BLaER1 treated with 17β-estradiol and CSF1 and Interleukin-3, amounts not matched to agents 10 nM and 100 nM (cell line): Measurements from ENCODE around the gene MUC4.
A peak's percentile ranks its signal among the peaks of the same experiment; 100 is the strongest.

ENCODE experiments used
- H3K27ac ChIP-seq, 11 experiments: shearing (Covaris generic); formaldehyde crosslinking; 2 replicates each; pipeline ENCODE4 v1.8.1; 2022
- H3K27me3 ChIP-seq, 11 experiments: shearing (Covaris generic); formaldehyde crosslinking; 2 replicates each; pipeline ENCODE4 v1.8.1; 2022
- H3K36me3 ChIP-seq, 11 experiments: shearing (Covaris generic); formaldehyde crosslinking; 2 replicates each; pipeline ENCODE4 v1.8.1; 2022
- H3K4me1 ChIP-seq, 10 experiments: shearing (Covaris generic); formaldehyde crosslinking; 2 replicates each; pipeline ENCODE4 v1.8.1; 2022
- H3K4me2 ChIP-seq, 11 experiments: shearing (Covaris generic); formaldehyde crosslinking; 2 replicates each; pipeline ENCODE4 v1.8.1; 2022
- H3K4me3 ChIP-seq, 10 experiments: shearing (Covaris generic); formaldehyde crosslinking; 2 replicates each; pipeline ENCODE4 v1.8.1; 2022
- H3K9ac ChIP-seq, 11 experiments: shearing (Covaris generic); formaldehyde crosslinking; 2 replicates each; pipeline ENCODE4 v1.8.1; 2022
- H3K9me3 ChIP-seq, 11 experiments: shearing (Covaris generic); formaldehyde crosslinking; replicated peaks in 1 of 11; 2 replicates each; pipeline ENCODE4 v1.8.1; 2022
- H4K20me1 ChIP-seq, 11 experiments: shearing (Covaris generic); formaldehyde crosslinking; 2 replicates each; pipeline ENCODE4 v1.8.1; 2022
- Cebpa-rat ChIP-seq, 11 experiments: shearing (Covaris generic); IDR thresholded peaks; 2 replicates each; pipeline ENCODE4 v1.8.1; 2022

Gene MUC4

GRCh38 chr3:195770081-195770840, 41.5 kb downstream of the MUC4 start:
- peaks cover 0 to 33% (median 8%) of the 10 kb centered on the region in 11 experiments; a peak in 15 of 22 replicates for H3K9me3 ChIP-seq
- H3K9ac ChIP-seq = no peak overlapping the region
- no peak for TF ChIP-seq Cebpa-rat (IDR thresholded peaks at IDR 0.05)
- no peak overlapping the region for H3K27ac ChIP-seq
- H3K4me2 ChIP-seq = no peak overlapping the region
- no peaks in the 10 kb centered on the region for H4K20me1 ChIP-seq
- no peaks in the 10 kb centered on the region for H3K27me3 ChIP-seq
- no peaks in the 10 kb centered on the region for H3K4me1 ChIP-seq
- no peaks in the 10 kb centered on the region for H3K36me3 ChIP-seq
- H3K4me3 ChIP-seq = no peak overlapping the region

- no peak for TF ChIP-seq Cebpa-rat (IDR thresholded peaks at IDR 0.05)
- Histone ChIP-seq H3K36me3 (no peaks in the 10 kb centered on the region), H3K9me3 (peaks cover 0 to 33% (median 8%) of the 10 kb centered on the region in 11 experiments; a peak in 15 of 22 replicates), H3K4me3 (no peak overlapping the region), H4K20me1 (no peaks in the 10 kb centered on the region), H3K27me3 (no peaks in the 10 kb centered on the region), H3K9ac (no peak overlapping the region), H3K4me1 (peaks cover 0 to 2% (median 0%) of the 10 kb centered on the region in 10 experiments; a peak in 2 of 20 replicates), H3K27ac (no peak overlapping the region), H3K4me2 (no peak overlapping the region)
Measured at GRCh38 chr3:195769551-195769950, 42.2 kb downstream of the MUC4 start.

GRCh38 chr3:195768831-195769303, 42.9 kb downstream of the MUC4 start:
- TF ChIP-seq Cebpa-rat (IDR thresholded peaks at IDR 0.05) = no peak
- H3K36me3 ChIP-seq = no peaks in the 10 kb centered on the region

GRCh38 chr3:195768414-195768813, 43.3 kb downstream of the MUC4 start:
- peaks cover 0 to 14% (median 6%) of the 10 kb centered on the region in 10 experiments; a peak in 11 of 20 replicates for H3K4me1 ChIP-seq
- no peak overlapping the region for H3K27ac ChIP-seq
- no peak overlapping the region for H3K9ac ChIP-seq
- no peaks in the 10 kb centered on the region for H4K20me1 ChIP-seq
- H3K4me2 ChIP-seq = no peak overlapping the region
- TF ChIP-seq Cebpa-rat (IDR thresholded peaks at IDR 0.05) = no peak
- peaks cover 0 to 1% (median 0%) of the 10 kb centered on the region in 11 experiments; a peak in 1 of 22 replicates for H3K27me3 ChIP-seq
- peaks cover 0 to 33% (median 8%) of the 10 kb centered on the region in 11 experiments; a peak in 15 of 22 replicates for H3K9me3 ChIP-seq
- no peak overlapping the region for H3K4me3 ChIP-seq
- no peaks in the 10 kb centered on the region for H3K36me3 ChIP-seq

More at GRCh38 chr3:195768831-195769303, 42.9 kb downstream of the MUC4 start:
- no peak overlapping the region for H3K4me3 ChIP-seq
- peaks cover 0 to 33% (median 8%) of the 10 kb centered on the region in 11 experiments; a peak in 15 of 22 replicates for H3K9me3 ChIP-seq
- H3K9ac ChIP-seq = no peak overlapping the region
- no peaks in the 10 kb centered on the region for H3K27me3 ChIP-seq
- no peak overlapping the region for H3K4me2 ChIP-seq
- H4K20me1 ChIP-seq = no peaks in the 10 kb centered on the region
- H3K4me1 ChIP-seq = peaks cover 0 to 9% (median 2%) of the 10 kb centered on the region in 10 experiments; a peak in 10 of 20 replicates
- H3K27ac ChIP-seq = no peak overlapping the region

- Histone ChIP-seq H3K4me2 (no peak overlapping the region), H3K9ac (no peak overlapping the region), H4K20me1 (no peaks in the 10 kb centered on the region), H3K36me3 (no peaks in the 10 kb centered on the region), H3K4me1 (peaks cover 0 to 20% (median 13%) of the 10 kb centered on the region in 10 experiments; a peak in 11 of 20 replicates), H3K27me3 (peaks cover 0 to 8% (median 0%) of the 10 kb centered on the region in 11 experiments; a peak in 3 of 22 replicates), H3K4me3 (no peak overlapping the region), H3K9me3 (peaks cover 0 to 32% (median 8%) of the 10 kb centered on the region in 11 experiments; a peak in 15 of 22 replicates), H3K27ac (no peak overlapping the region)
- TF ChIP-seq Cebpa-rat (IDR thresholded peaks at IDR 0.05) = no peak
Measured at GRCh38 chr3:195767792-195768191, 43.9 kb downstream of the MUC4 start.

- no peak overlapping the region for H3K9ac ChIP-seq
- H3K9me3 ChIP-seq = peaks cover 0 to 25% (median 8%) of the 10 kb centered on the region in 11 experiments; a peak in 14 of 22 replicates
- H3K36me3 ChIP-seq = no peaks in the 10 kb centered on the region
- H3K27me3 ChIP-seq = peaks cover 0 to 17% (median 8%) of the 10 kb centered on the region in 11 experiments; a peak in 14 of 22 replicates
- peaks cover 0 to 8% (median 0%) of the 10 kb centered on the region in 11 experiments; a peak in 2 of 22 replicates for H4K20me1 ChIP-seq
- no peak overlapping the region for H3K27ac ChIP-seq
- H3K4me2 ChIP-seq = no peak overlapping the region
- H3K4me1 ChIP-seq = peaks cover 4 to 30% (median 23%) of the 10 kb centered on the region in 10 experiments; a peak in 19 of 20 replicates
- no peak overlapping the region for H3K4me3 ChIP-seq
- TF ChIP-seq Cebpa-rat (IDR thresholded peaks at IDR 0.05) = no peak
Measured at GRCh38 chr3:195766671-195767070, 45.1 kb downstream of the MUC4 start.

GRCh38 chr3:195764961-195765706, 46.6 kb downstream of the MUC4 start:
- Histone ChIP-seq H3K36me3 (no peaks in the 10 kb centered on the region), H3K4me3 (no peak overlapping the region), H3K27ac (no peak overlapping the region), H3K9ac (no peak overlapping the region), H3K4me2 (no peak overlapping the region), H3K9me3 (peaks cover 0 to 20% (median 8%) of the 10 kb centered on the region in 11 experiments; a peak in 11 of 22 replicates), H3K4me1 (peaks cover 10 to 43% (median 35%) of the 10 kb centered on the region in 10 experiments; a peak in 19 of 20 replicates), H3K27me3 (peaks cover 0 to 30% (median 15%) of the 10 kb centered on the region in 11 experiments; a peak in 14 of 22 replicates), H4K20me1 (peaks cover 0 to 17% (median 0%) of the 10 kb centered on the region in 11 experiments; a peak in 3 of 22 replicates)
- TF ChIP-seq Cebpa-rat (IDR thresholded peaks at IDR 0.05) = no peak

- no peak overlapping the region for H3K27ac ChIP-seq
- H3K36me3 ChIP-seq = no peaks in the 10 kb centered on the region
- H3K4me2 ChIP-seq = peak overlapping the region in 8 of 11 experiments; percentile 18 to 93 (median 37); a peak in 14 of 22 replicates
- no peak overlapping the region for H3K4me3 ChIP-seq
- peaks cover 0 to 30% (median 15%) of the 10 kb centered on the region in 11 experiments; a peak in 14 of 22 replicates for H3K27me3 ChIP-seq
- H3K9ac ChIP-seq = no peak overlapping the region
- peaks cover 0 to 20% (median 8%) of the 10 kb centered on the region in 11 experiments; a peak in 11 of 22 replicates for H3K9me3 ChIP-seq
- H4K20me1 ChIP-seq = peaks cover 0 to 17% (median 0%) of the 10 kb centered on the region in 11 experiments; a peak in 3 of 22 replicates
- no peak for TF ChIP-seq Cebpa-rat (IDR thresholded peaks at IDR 0.05)
- H3K4me1 ChIP-seq = peaks cover 10 to 43% (median 35%) of the 10 kb centered on the region in 10 experiments; a peak in 19 of 20 replicates
Measured at GRCh38 chr3:195763843-195764825, 47.6 kb downstream of the MUC4 start.
